Measurements from ENCODE around the gene CUL1.

DNA sequence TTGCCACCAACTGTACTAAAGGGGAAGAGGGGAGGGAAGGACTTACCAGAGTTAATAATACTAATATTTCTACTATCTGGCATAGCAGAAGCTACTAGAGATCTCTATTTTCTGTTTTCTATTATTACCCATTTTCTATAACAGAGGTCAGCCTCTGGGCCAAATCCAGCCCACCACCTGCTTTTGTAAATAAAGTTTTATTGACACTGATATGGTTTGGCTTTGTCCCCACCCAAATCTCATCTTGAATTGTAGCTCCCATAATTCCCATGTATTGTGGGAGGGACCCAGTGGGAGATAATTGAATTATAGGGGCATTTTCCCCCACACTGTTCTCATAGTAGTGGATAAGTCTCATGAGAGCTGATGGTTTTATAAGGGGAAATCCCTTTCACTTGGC, 45.9 kb upstream of the CUL1 start:
- TF ChIP-seq POLR2AphosphoS5 (IDR thresholded peaks at IDR 0.05; ENCODE audit: borderline replicate concordance, low read depth, low read length) (no peak), EZH2 (IDR thresholded peaks at IDR 0.05) (no peak)
